ENCODE data around the gene GNB1L. TPM values are rescaled to one million over a fixed set of nuclear protein-coding genes. Genes with fewer than 3 reads are reported as not detected.

GNB1L gene
- total RNA-seq, 4 donors from 2014 or later: 0.59 to 12.2 (median 3.1) TPM

DNA sequence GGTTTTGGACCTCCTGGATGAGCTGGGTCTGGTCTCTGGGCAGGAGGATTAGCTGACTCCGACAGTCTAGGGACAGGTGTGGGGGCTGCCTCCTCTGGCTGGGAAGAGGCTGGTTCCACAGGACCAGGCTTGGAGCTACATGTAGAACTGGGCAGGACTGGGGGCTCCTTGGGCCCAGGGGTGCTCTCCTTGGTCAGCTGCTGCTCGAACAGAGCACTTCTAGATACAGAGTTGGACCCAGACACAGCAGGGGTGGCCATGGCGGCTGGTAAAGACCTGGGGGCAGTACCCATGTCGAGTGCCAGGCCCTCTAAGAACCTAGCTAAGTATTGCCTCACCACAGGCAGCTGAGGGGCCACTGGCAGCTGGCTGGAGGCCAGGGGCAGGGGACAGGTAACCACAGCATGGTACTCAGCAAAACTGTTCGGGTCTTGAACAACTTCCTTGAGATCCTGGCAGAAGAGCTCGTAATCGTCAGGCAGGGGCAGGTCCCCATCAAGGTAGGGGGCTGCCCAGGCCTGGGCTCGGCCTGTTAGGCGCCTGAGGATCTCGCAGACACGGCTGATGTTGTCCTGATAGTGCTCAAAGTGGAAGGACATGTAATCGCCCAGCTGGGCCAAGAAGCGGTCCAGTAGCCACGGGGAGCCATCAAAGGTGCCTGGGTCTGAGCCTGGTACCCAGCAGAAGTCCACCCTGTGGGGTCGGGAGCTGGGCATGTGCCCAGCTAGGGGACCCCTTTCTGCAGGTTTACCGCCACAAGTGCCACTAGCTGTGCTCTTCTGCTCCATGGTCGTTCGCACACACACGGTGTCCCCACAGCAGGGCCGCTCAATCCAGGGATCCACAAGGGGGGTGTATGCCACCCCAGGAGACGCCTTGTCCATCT is 3.1 kb downstream of the GNB1L start:
- Histone ChIP-seq H3K4me1 (peaks cover 0 to 12% of the 10 kb centered on the region in 2 donors), H3K36me3 (no peaks in the 10 kb centered on the region), H3K4me3 (no peak overlapping the region), H3K27ac (no peak overlapping the region), H3K9me3 (no peaks in the 10 kb centered on the region), H3K27me3 (no peaks in the 10 kb centered on the region)
- DNase-seq: no peak
- intact Hi-C loops (cut with DNase I; ENCODE audit: low total_unique reads): no loop called here
- no peak for TF ChIP-seq POLR2A (IDR thresholded peaks at IDR 0.05)
- TF ChIP-seq, protein P1, sequence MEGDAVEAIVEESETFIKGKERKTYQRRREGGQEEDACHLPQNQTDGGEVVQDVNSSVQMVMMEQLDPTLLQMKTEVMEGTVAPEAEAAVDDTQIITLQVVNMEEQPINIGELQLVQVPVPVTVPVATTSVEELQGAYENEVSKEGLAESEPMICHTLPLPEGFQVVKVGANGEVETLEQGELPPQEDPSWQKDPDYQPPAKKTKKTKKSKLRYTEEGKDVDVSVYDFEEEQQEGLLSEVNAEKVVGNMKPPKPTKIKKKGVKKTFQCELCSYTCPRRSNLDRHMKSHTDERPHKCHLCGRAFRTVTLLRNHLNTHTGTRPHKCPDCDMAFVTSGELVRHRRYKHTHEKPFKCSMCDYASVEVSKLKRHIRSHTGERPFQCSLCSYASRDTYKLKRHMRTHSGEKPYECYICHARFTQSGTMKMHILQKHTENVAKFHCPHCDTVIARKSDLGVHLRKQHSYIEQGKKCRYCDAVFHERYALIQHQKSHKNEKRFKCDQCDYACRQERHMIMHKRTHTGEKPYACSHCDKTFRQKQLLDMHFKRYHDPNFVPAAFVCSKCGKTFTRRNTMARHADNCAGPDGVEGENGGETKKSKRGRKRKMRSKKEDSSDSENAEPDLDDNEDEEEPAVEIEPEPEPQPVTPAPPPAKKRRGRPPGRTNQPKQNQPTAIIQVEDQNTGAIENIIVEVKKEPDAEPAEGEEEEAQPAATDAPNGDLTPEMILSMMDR (IDR thresholded peaks at IDR 0.05): no peak

DNA sequence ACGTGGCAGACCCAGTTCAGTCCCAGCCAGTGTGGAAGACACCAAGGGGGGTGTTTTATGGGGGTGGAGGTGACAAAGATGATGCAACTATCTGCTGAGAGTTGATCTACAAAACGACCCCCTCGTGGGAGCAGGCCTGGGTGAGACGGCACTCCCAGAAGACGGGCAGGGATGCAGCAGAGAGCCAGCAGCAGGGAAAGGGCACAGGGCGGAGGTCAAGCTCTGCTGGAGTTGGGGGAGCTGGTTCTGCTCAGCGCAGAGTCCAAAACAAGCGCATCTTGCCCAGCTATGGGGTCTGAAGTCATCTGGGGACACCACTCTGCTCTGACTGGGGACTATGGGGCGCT is 3.9 kb downstream of the GNB1L start:
- DNase-seq: no peak
- Histone ChIP-seq H3K9me3 (no peaks in the 10 kb centered on the region), H3K4me1 (peaks cover 0 to 12% of the 10 kb centered on the region in 2 donors), H3K27ac (no peak overlapping the region), H3K27me3 (no peaks in the 10 kb centered on the region), H3K36me3 (no peaks in the 10 kb centered on the region), H3K4me3 (no peak overlapping the region)
- intact Hi-C loops (cut with DNase I; ENCODE audit: low total_unique reads): no loop called here
- TF ChIP-seq, protein P1 (IDR thresholded peaks at IDR 0.05): no peak
- TF ChIP-seq POLR2A (IDR thresholded peaks at IDR 0.05): no peak

DNA sequence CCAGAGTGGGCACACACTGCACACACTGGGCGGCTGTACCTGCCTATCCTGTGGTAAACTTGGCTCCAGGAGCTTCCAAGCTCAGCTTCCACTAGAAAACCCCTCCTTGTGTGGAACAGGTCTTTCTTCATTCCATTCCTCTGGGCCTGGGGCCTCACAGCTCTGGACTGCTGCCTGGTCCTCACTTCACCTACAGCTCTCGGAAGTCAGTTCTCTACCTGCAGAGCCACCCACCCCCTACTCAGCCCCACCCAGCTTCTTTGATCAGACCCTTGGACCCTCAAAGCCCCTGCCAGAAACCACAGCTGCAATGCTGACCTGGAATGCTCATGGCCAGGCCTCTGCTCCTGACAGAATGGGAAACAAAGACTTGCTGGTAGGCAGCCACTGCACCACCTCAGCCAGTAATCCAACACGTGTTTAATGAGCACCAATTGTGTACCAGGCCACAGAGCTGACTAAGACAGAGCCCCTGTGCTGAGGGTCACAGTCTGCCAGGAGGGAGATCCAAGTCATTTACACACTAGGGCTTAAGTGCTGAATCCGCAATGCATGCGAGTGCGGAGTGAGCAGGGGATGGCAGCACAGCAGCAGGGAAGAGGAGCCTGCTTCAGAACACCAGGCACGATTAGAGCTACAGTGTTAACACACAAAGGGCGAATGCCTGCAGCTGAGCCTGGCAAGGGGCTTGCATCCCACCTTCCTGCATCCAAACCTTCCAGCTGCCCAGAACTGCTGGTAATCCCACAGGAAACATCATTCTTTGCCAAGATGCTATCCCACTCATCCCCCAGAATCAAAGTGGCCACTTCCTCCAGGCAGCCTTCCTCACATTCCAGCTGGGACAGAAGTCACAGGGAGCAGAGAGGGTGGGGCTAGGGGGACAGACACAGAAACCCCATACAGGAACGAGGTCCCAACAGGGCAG is 4.6 kb downstream of the GNB1L start:
- no peak for DNase-seq
- Histone ChIP-seq H3K9me3 (no peaks in the 10 kb centered on the region), H3K4me1 (peaks cover 0 to 12% of the 10 kb centered on the region in 2 donors), H3K4me3 (no peak overlapping the region), H3K27ac (no peak overlapping the region), H3K36me3 (no peaks in the 10 kb centered on the region), H3K27me3 (no peaks in the 10 kb centered on the region)
- intact Hi-C loops (cut with DNase I; ENCODE audit: low total_unique reads): no loop called here
- TF ChIP-seq POLR2A (IDR thresholded peaks at IDR 0.05): no peak
- TF ChIP-seq, protein P1 (IDR thresholded peaks at IDR 0.05): no peak

DNA sequence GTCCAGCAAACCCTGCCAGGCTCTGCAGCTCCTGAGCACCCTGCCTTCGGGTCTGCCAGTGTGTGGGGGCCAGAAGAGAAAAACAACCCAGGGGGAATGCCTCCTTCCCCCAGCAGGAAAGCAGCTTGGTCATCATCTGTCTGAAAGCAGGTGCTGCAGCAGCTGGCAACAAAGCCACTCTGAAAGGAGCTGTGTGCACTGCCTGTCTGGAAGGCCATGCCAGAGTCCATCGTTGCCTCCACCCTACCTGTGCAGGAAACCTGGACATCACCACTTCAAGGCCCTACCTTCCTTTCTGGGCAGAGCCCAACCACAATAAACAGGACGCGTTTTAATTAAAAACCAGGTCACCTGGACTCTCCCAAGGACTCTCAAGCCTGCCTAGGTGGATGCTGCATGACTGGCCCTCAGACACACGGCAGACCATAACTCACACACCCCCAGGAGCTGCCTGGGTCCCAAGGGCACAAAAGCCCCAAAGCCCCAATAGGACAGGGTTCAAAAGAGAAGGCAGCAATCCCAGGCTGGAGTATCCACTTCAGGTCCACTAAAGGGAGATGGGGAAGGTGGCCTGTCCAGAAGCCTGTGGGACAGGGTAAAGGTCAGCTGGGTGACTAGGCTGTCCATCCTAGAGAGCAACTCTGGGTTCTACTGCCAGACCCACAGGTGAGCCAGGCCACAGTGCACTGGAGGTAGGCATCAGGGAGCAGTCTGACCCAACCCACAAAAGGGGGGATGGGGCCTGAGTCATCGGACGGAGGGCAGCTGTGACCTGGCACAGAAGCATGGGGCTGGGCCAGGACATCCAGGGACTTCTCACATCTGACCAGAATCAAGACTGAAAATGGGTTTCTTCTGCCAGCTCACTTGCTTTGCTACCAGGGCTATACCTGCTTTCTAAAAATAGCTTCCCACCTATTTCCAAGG is 6.1 kb downstream of the GNB1L start:
- Histone ChIP-seq H3K4me1 (peaks cover 0 to 11% of the 10 kb centered on the region in 2 donors), H3K9me3 (no peaks in the 10 kb centered on the region), H3K27ac (no peak overlapping the region), H3K4me3 (no peak overlapping the region), H3K36me3 (no peaks in the 10 kb centered on the region), H3K27me3 (no peaks in the 10 kb centered on the region)
- no peak for TF ChIP-seq POLR2A (IDR thresholded peaks at IDR 0.05)
- TF ChIP-seq, protein P1 (IDR thresholded peaks at IDR 0.05): no peak
- intact Hi-C loops (cut with DNase I; ENCODE audit: low total_unique reads): no loop called here
- no peak for DNase-seq
